ENCODE data around the gene MAP4. TPM values are rescaled to one million over a fixed set of nuclear protein-coding genes. Genes with fewer than 3 reads are reported as not detected.

The MAP4 gene
- polyA plus RNA-seq, 1 donor from 2014 or later = 186 TPM

GRCh38 chr3:47855461-47856383 lies 160.5 kb downstream of the MAP4 start:
- H3K4me3 ChIP-seq (ENCODE audit: low read length) = no peak overlapping the region
- H4K20me1 ChIP-seq (ENCODE audit: insufficient read depth) = no peaks in the 10 kb centered on the region
- H3K27ac ChIP-seq (ENCODE audit: low read length) = no peak overlapping the region
- no peak overlapping the region for H2AFZ ChIP-seq (ENCODE audit: low read depth, low read length)
- H3K9me3 ChIP-seq (ENCODE audit: low read length) = no peaks in the 10 kb centered on the region
- H3K9ac ChIP-seq (ENCODE audit: low read length) = no peak overlapping the region
- TF ChIP-seq RAD21 (conservative IDR thresholded peaks at IDR 0.05) = no peak
- TF ChIP-seq EZH2 (IDR thresholded peaks at IDR 0.05; ENCODE audit: borderline replicate concordance, insufficient read depth, low read length, poor library complexity, severe bottlenecking) = no peak
- TF ChIP-seq REST (IDR thresholded peaks at IDR 0.05; ENCODE audit: borderline replicate concordance) = no peak
- TF ChIP-seq EP300 (conservative IDR thresholded peaks at IDR 0.05; ENCODE audit: poor library complexity, severe bottlenecking) = no peak
- no peak for TF ChIP-seq SMC3 (conservative IDR thresholded peaks at IDR 0.05; ENCODE audit: poor library complexity)
- TF ChIP-seq TAF1 (IDR thresholded peaks at IDR 0.05; ENCODE audit: low read depth) = no peak
- no peak for TF ChIP-seq POLR2AphosphoS5 (IDR thresholded peaks at IDR 0.05)
- TF ChIP-seq CTCF (IDR thresholded peaks at IDR 0.05; ENCODE audit: poor library complexity, severe bottlenecking) = no peak
- TF ChIP-seq MXI1 (conservative IDR thresholded peaks at IDR 0.05; ENCODE audit: poor library complexity, severe bottlenecking) = no peak
- no peaks in the 10 kb centered on the region for H3K9me2 ChIP-seq (ENCODE audit: insufficient read depth, low read length)
- H3K27me3 ChIP-seq (ENCODE audit: insufficient read depth, low read depth, low read length) = no peaks in the 10 kb centered on the region
- H3K36me3 ChIP-seq (ENCODE audit: insufficient read depth, low read length) = peaks cover 5% of the 10 kb centered on the region
- H3K4me2 ChIP-seq (ENCODE audit: low read length) = no peak overlapping the region
- no peaks in the 10 kb centered on the region for H3F3A ChIP-seq (ENCODE audit: insufficient read depth, low read length, poor library complexity, severe bottlenecking)
- H3K79me2 ChIP-seq (replicated peaks; ENCODE audit: insufficient read depth, low read length) = no peaks in the 10 kb centered on the region

- TF ChIP-seq POLR2AphosphoS5 (IDR thresholded peaks at IDR 0.05) (no peak), EZH2 (IDR thresholded peaks at IDR 0.05; ENCODE audit: borderline replicate concordance, insufficient read depth, low read length, poor library complexity, severe bottlenecking) (no peak), REST (IDR thresholded peaks at IDR 0.05; ENCODE audit: borderline replicate concordance) (no peak), RAD21 (conservative IDR thresholded peaks at IDR 0.05) (no peak), TAF1 (IDR thresholded peaks at IDR 0.05; ENCODE audit: low read depth) (no peak), SMC3 (conservative IDR thresholded peaks at IDR 0.05; ENCODE audit: poor library complexity) (no peak), EP300 (conservative IDR thresholded peaks at IDR 0.05; ENCODE audit: poor library complexity, severe bottlenecking) (no peak)
- no peak overlapping the region for H3K9ac ChIP-seq (ENCODE audit: low read length)
- no peak overlapping the region for H2AFZ ChIP-seq (ENCODE audit: low read depth, low read length)
- no peaks in the 10 kb centered on the region for H4K20me1 ChIP-seq (ENCODE audit: insufficient read depth)
- H3K9me2 ChIP-seq (ENCODE audit: insufficient read depth, low read length) = no peaks in the 10 kb centered on the region
- H3K4me2 ChIP-seq (ENCODE audit: low read length) = no peak overlapping the region
- peaks cover 5% of the 10 kb centered on the region for H3K36me3 ChIP-seq (ENCODE audit: insufficient read depth, low read length)
- no peaks in the 10 kb centered on the region for H3F3A ChIP-seq (ENCODE audit: insufficient read depth, low read length, poor library complexity, severe bottlenecking)
- H3K79me2 ChIP-seq (replicated peaks; ENCODE audit: insufficient read depth, low read length) = no peaks in the 10 kb centered on the region
- no peak overlapping the region for H3K4me3 ChIP-seq (ENCODE audit: low read length)
- H3K9me3 ChIP-seq (ENCODE audit: low read length) = no peaks in the 10 kb centered on the region
- no peak overlapping the region for H3K27ac ChIP-seq (ENCODE audit: low read length)
- no peaks in the 10 kb centered on the region for H3K27me3 ChIP-seq (ENCODE audit: insufficient read depth, low read depth, low read length)
Measured at GRCh38 chr3:47854720-47855455, 161.3 kb downstream of the MAP4 start.
